Left lung (tissue), 10 donors: ENCODE measurements around the gene MED15. TPM values are rescaled to one million over a fixed set of nuclear protein-coding genes. Genes with fewer than 3 reads are reported as not detected.
A peak's percentile ranks its signal among the peaks of the same experiment; 100 is the strongest.

Experiments
- ATAC-seq: fragments of 200-7000 bp; cut with Tn5 transposase; one replicate; pipeline ENCODE4 v1.9.1; 2020; ENCODE audit warnings: moderate library complexity
- DNase-seq, 4 donors: peaks; one replicate each; pipeline ENCODE4 v3.0.0-alpha.2; 2013 to 2020
- H3K27ac ChIP-seq, 2 donors: fragments of 200-600 bp; sonication (generic) in 1 of 2; one replicate each; pipeline versions ENCODE4 v1.5.0 to v1.8.0; 2020 to 2021
- H3K27me3 ChIP-seq, 2 donors: fragments of 200-600 bp; sonication (generic) in 1 of 2; one replicate each; pipeline versions ENCODE4 v1.5.0 to v1.8.0; 2020 to 2021
- H3K36me3 ChIP-seq, 2 donors: fragments of 200-600 bp; sonication (generic) in 1 of 2; one replicate each; pipeline versions ENCODE4 v1.5.0 to v1.8.0; 2020 to 2021
- H3K4me1 ChIP-seq, 2 donors: fragments of 200-600 bp; one replicate each; pipeline ENCODE4 v1.8.0; 2021
- H3K4me3 ChIP-seq, 2 donors: fragments of 200-600 bp; sonication (generic) in 1 of 2; one replicate each; pipeline versions ENCODE4 v1.5.0 to v1.8.0; 2020 to 2021; ENCODE audit warnings: mild to moderate bottlenecking in 1 of 2
- H3K9me3 ChIP-seq, 2 donors: fragments of 200-600 bp; sonication (generic) in 1 of 2; one replicate each; pipeline versions ENCODE4 v1.5.0 to v1.8.0; 2020 to 2021
- intact Hi-C, 2 donors: fragments of 100-400 bp; cut with DNase I; formaldehyde crosslinking; loops; one replicate each; pipeline versions ENCODE4 v1.11.2 to v1.14.2; 2022
- polyA plus RNA-seq, 6 donors: library from polyadenylated mRNA; unstranded; fragments of 120-200 nt; gene quantifications; one replicate each; pipeline ENCODE4 v1.2.1, GENCODE V29; 2013; ENCODE audit not compliant: insufficient read length in 6 of 6
- total RNA-seq, 2 donors: library from RNA; stranded (reverse); fragmentation: NEBNext Ultra II Directional; extraction: Animal tissue kit (Norgen Biotek cat#: 25700); gene quantifications; one replicate each; pipeline ENCODE4 v1.2.1, GENCODE V29; 2021
- TF ChIP-seq, protein P1 (sequence below), 2 donors: fragments of 200-600 bp; sonication (generic) in 1 of 2; IDR thresholded peaks; one replicate each; pipeline versions ENCODE4 v1.5.0 to v1.8.0; 2021; ENCODE audit warnings: antibody characterized with exemption in 2 of 2
- donor health status: DM: no; HTN: yes; CAD: no.
- donor health status: DM: no; HTN: no; CAD: no.

The MED15 gene
- total and polyA plus RNA-seq, 8 donors = 47.2 to 121 (median 56.3) TPM

DNA sequence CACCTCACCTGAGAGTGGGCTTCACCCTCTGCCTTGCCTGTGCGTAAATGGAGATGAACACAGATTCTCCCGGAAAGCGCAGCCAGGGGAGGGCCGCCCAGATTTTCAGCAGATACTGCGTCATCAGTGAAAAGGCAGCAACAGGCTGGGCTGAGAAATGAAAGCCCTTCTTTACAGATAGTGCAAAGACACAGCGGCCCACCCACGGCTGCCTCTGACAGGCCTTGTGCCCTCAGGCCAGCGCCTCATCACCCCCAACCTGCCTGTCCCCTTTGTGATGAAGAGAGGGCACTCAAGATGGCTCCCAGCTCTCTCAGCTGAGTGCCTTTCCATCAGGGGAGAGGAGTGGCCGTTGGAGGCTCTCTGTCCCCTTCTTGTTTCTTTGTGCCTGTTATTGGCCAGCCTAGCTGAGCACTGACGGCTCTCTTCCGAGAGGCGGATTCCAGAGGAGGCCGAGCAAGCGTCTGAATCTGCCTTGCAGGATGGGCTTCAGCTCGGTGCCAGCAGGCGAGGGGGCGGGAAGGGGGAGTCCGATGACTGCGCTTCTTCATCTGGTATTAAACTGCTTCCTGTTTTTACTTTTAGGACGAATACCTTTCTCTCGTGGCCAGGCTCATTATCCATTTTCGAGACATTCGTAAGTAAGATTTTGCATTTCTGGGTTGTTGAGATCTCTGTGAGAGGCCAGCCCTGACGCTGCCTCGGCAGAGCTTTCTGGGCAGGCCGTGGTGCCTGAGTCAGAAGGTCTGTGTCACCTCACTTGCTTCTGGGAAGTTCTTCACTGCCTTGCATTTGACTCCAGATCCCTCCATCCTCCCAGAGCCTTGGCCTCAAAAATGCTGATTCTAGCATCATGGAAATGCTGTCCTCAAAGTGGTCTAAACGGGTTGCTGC, 43.7 kb downstream of the MED15 start:
- DNase-seq (no peak), ATAC-seq (peak; percentile 43)
- Histone ChIP-seq H3K36me3 (peaks cover 0 to 57% of the 10 kb centered on the region in 2 donors), H3K27me3 (no peaks in the 10 kb centered on the region), H3K9me3 (no peaks in the 10 kb centered on the region), H3K27ac (peak overlapping the region; percentile 73 to 88), H3K4me3 (no peak overlapping the region), H3K4me1 (peaks cover 39 to 68% of the 10 kb centered on the region in 2 donors)
- TF ChIP-seq, protein P1, sequence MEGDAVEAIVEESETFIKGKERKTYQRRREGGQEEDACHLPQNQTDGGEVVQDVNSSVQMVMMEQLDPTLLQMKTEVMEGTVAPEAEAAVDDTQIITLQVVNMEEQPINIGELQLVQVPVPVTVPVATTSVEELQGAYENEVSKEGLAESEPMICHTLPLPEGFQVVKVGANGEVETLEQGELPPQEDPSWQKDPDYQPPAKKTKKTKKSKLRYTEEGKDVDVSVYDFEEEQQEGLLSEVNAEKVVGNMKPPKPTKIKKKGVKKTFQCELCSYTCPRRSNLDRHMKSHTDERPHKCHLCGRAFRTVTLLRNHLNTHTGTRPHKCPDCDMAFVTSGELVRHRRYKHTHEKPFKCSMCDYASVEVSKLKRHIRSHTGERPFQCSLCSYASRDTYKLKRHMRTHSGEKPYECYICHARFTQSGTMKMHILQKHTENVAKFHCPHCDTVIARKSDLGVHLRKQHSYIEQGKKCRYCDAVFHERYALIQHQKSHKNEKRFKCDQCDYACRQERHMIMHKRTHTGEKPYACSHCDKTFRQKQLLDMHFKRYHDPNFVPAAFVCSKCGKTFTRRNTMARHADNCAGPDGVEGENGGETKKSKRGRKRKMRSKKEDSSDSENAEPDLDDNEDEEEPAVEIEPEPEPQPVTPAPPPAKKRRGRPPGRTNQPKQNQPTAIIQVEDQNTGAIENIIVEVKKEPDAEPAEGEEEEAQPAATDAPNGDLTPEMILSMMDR (IDR thresholded peaks at IDR 0.05) = no peak
- intact Hi-C loops = no loop called here

DNA sequence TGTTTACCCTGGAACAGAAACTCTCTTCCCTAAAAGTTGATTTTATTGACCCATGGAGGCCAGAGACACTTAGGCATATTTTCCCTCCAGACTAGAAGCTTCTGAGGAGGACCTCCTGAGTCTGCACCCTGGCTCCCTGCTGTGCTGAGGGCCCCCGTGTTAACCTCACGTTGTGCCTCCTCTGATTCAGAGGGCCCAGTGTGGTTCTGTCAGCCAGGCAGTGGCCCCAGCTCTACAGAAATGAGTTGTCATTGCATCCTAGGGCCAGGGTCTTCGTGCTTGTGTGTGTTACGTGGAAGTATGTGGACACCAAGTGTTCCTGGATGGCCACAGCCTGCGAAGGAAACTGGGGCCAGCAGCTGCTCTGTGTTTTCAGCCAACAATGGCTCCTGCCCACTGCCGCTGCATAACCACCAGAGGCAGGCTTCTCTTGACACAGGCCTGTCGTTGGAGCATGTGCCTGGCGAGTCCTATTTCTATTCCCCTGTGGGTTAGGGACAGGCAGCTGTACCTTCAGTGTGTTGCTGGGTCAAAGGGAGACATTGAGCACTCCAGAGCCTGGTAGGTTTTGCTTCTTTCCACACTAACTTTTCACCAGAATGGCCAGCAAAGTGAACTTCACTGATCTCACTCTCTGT, 44.5 kb downstream of the MED15 start:
- DNase-seq = no peak
- peak overlapping the region; percentile 73 to 88 for H3K27ac ChIP-seq
- no peaks in the 10 kb centered on the region for H3K9me3 ChIP-seq
- no peak overlapping the region for H3K4me3 ChIP-seq
- H3K4me1 ChIP-seq = peaks cover 39 to 74% of the 10 kb centered on the region in 2 donors
- intact Hi-C loops = no loop called here
- ATAC-seq = peak; percentile 4
- H3K27me3 ChIP-seq = no peaks in the 10 kb centered on the region
- TF ChIP-seq, protein P1 (IDR thresholded peaks at IDR 0.05) = no peak
- H3K36me3 ChIP-seq = peaks cover 0 to 65% of the 10 kb centered on the region in 2 donors

DNA sequence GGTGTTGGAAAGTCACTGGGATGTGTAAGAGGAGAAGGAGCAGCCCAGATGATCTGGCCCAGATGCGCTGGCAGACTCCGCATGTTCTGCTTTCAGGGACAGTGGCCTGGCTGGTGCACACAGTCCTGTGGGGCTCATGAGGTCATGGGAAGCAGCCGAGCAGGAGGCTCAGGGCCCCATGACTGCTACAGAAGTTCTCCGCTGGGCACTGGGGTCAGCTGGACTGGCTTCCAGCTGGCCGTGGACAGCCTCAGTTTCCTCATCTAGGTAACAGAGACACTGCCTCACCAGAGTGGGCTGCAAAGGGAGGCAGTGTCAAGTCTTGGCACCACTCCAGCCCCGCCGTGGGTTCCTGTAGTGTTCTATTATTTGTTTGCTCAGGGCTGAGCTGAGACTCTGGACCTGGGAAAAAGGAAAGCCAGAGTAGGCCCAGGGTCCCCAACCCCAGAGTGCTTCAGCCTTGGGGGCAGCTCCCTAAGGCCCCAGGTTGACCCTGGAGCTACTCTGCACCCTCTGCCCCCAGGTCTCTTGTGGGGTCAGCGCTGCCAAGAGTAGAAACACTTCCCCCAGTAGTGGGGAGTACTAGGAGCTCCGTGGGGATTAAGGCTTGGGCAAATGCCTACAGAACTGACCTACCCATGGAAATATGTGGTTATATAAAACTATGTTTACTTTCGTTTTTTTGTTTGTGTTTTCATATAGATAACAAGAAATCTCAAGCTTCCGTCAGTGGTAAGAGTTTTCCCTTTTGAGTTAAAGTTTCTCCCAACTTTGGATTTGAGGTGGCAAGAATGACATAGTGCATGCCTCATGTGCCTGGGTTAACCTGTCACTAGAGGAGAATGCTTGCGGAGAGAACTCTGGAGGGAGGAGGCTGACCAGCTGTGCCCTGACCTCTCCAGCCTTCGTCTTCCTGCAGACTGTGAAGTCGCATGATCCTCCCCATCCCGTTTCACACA, 45.3 kb downstream of the MED15 start:
- intact Hi-C loops = no loop called here
- H3K4me3 ChIP-seq = no peak overlapping the region
- peak overlapping the region; percentile 73 to 88 for H3K27ac ChIP-seq
- H3K27me3 ChIP-seq = no peaks in the 10 kb centered on the region
- TF ChIP-seq, protein P1 (IDR thresholded peaks at IDR 0.05) = no peak
- DNase-seq (no peak), ATAC-seq (peak; percentile 39)
- H3K36me3 ChIP-seq = peaks cover 0 to 69% of the 10 kb centered on the region in 2 donors
- H3K4me1 ChIP-seq = peaks cover 39 to 78% of the 10 kb centered on the region in 2 donors
- no peaks in the 10 kb centered on the region for H3K9me3 ChIP-seq

DNA sequence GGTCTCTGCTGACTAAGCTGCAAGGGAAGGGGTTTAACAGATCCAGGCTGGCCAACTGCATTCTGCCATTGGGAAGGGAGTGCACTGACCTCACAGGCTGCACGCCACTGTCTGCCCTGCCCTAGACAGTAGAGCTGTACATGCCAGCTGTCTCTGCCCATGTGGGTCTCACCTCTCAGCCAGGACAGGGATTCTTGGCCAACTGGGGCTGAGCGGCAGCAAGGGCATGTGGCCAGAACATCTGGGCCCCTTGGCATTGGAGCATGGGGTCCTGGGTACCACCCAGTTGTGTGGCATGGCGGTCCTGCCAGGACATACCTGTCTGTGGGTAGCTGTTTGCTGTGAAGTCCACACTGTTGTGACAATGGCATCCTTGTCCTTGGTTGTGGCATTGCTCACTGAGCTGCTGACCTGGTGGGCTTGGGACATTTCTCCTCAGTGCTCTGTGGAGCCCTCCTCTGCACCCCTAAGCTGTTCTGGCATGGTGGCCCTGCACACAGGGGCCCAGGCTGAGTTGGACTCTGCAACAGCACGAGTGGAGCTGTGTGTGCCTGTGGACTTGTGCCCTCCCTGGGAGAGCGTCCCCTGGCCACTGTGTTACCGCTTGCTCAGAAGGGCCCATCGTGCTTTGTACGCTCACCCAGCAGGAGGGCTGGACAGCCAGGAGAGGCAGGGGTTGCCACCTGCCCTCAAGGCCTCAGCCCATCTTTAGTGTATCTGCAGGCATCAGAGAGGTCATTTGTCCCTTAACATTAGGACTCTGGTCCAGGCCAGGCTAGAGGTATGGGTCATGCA, 46.7 kb downstream of the MED15 start:
- H3K4me1 ChIP-seq = peaks cover 39 to 75% of the 10 kb centered on the region in 2 donors
- intact Hi-C loops = no loop called here
- no peak for ATAC-seq
- H3K27ac ChIP-seq = peak overlapping the region in 1 of 2 donors; percentile 73
- peaks cover 0 to 83% of the 10 kb centered on the region in 2 donors for H3K36me3 ChIP-seq
- no peaks in the 10 kb centered on the region for H3K9me3 ChIP-seq
- H3K4me3 ChIP-seq = no peak overlapping the region
- no peaks in the 10 kb centered on the region for H3K27me3 ChIP-seq
- TF ChIP-seq, protein P1 (IDR thresholded peaks at IDR 0.05) = no peak
- no peak for DNase-seq
